ENCODE data around the gene ASPHD1.

The ASPHD1 gene

DNA sequence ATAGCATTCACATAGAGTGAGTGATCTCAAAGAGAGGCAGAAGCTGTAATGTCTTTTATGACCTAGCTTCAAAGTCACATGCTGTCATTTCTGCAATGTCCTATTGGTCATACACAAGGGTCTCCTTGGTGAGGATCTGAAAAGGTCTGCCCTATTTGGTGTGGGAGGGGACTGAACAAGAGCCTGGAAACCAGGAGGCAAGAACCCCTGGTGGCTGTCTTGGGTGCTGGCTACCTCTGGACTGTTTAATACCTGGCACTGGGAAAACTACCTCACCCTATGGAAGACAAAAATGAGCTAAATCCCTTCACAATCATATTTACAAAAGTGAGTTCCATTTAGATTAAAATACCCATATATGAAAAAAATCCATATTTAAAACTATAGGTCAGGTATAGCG is 16.7 kb downstream of the ASPHD1 start:
- H2AK5ac ChIP-seq (ENCODE audit: low read length), result no peak overlapping the region
- no CpG with 5 or more reads among the region's 1 CpG for WGBS (ENCODE audit: extremely low coverage, insufficient coverage, insufficient read length)
- no peak overlapping the region for H4K12ac ChIP-seq (ENCODE audit: low read depth, low read length)
- H3K9ac ChIP-seq (ENCODE audit: low read length), result no peak overlapping the region
- no peak overlapping the region for H2AFZ ChIP-seq (ENCODE audit: insufficient read depth, low read length, poor library complexity)
- H3K79me2 ChIP-seq (ENCODE audit: control insufficient read depth, insufficient read depth, low read length, poor library complexity), result no peaks in the 10 kb centered on the region
- no peaks in the 10 kb centered on the region for H3K4me1 ChIP-seq (ENCODE audit: control insufficient read depth in 1 of 2, insufficient read depth in 2 of 2, low read length in 2 of 2)
- DNase-seq, result no peak
- H3K27me3 ChIP-seq (ENCODE audit: insufficient read depth, low read length), result no peaks in the 10 kb centered on the region
- H2BK120ac ChIP-seq (ENCODE audit: insufficient read depth, low read length, poor library complexity), result no peak overlapping the region
- H3K23ac ChIP-seq (ENCODE audit: low read length), result no peak overlapping the region
- no peaks in the 10 kb centered on the region for H3K79me1 ChIP-seq (ENCODE audit: low read length)
- H3K14ac ChIP-seq (ENCODE audit: low read length), result no peak overlapping the region
- H3K36me3 ChIP-seq (ENCODE audit: control insufficient read depth in 1 of 2, insufficient read depth in 2 of 2, low read length in 2 of 2), result peaks cover 10 to 17% of the 10 kb centered on the region in 2 experiments
- no peak overlapping the region for H3K18ac ChIP-seq (ENCODE audit: low read length)
- no peak overlapping the region for H2BK5ac ChIP-seq (ENCODE audit: low read depth, low read length, poor library complexity)
- peaks cover 2% of the 10 kb centered on the region for H3K9me3 ChIP-seq (ENCODE audit: insufficient read depth, low read depth, low read length)
- H3K4me3 ChIP-seq (ENCODE audit: low read depth, low read length), result no peak overlapping the region
- no peak overlapping the region for H4K8ac ChIP-seq (ENCODE audit: low read depth, low read length)
- H4K91ac ChIP-seq (ENCODE audit: low read depth, low read length), result no peak overlapping the region
- no peak overlapping the region for H2BK12ac ChIP-seq (ENCODE audit: low read length)
- no peak overlapping the region for H3K4ac ChIP-seq (ENCODE audit: low read depth, low read length)
- no peak overlapping the region for H3K27ac ChIP-seq (ENCODE audit: low read depth, low read length)
- no peak overlapping the region for H3K4me2 ChIP-seq (ENCODE audit: low read length)

DNA sequence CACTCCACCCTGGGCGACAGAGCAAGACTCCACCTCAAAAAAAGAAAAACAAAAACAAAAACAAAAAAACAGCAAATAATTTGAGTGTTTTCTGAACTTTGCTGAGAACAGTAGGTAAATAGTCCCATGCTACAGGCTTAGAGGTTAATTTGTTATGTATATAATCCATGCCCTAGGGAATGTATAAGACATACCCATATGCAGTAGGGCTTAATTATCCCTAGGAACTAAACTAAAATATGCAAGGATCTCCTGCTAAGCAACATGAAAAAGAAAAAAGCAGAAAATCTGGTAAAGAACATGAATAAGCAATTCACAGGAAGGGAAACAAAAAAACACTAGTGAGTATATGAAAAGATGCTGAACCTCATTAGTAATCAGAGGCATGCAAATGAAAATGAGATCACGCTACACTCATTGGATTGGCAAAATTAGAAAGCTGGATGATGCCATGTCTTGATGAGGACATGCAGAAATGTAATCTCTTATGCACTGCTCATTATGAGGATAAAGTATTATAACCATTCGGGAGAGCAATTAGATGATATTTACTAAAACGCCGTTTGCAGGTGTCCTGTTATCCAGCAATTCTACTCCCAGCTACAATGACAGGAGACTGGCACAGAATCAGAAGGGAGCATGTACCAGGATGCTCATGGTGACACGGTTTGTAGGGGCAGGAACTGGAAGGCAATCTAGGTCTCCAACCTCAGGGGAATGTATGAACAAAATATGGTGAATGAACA is 20.2 kb downstream of the ASPHD1 start:
- Histone ChIP-seq H3K4ac (ENCODE audit: low read depth, low read length) (no peak overlapping the region), H2BK120ac (ENCODE audit: insufficient read depth, low read length, poor library complexity) (no peak overlapping the region), H4K12ac (ENCODE audit: low read depth, low read length) (no peak overlapping the region)

DNA sequence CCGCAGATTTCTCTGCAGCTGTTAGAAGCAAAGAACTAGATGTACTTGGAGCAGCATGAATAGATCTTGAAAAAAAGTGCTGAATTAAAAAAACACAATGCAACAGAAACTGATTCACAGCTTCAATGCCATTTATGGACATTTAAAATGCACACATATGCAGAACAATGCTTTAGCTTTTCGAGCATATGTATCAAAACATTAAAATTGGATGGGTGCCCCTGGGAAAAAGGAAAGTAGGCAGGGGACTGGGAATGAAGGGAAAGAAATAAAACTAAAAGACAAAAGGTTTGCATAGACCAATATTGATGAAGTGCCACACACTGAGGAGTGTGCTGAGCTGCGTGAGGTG is 20.7 kb downstream of the ASPHD1 start:
- no peak overlapping the region for H3K4ac ChIP-seq (ENCODE audit: low read depth, low read length)
- no peak overlapping the region for H4K12ac ChIP-seq (ENCODE audit: low read depth, low read length)
- H4K91ac ChIP-seq (ENCODE audit: low read depth, low read length), result no peak overlapping the region
- H4K8ac ChIP-seq (ENCODE audit: low read depth, low read length), result no peak overlapping the region
- no peak overlapping the region for H3K9ac ChIP-seq (ENCODE audit: low read length)
- H2BK120ac ChIP-seq (ENCODE audit: insufficient read depth, low read length, poor library complexity), result no peak overlapping the region
- WGBS (ENCODE audit: extremely low coverage, insufficient coverage, insufficient read length), result no CpG with 5 or more reads among the region's 3 CpGs
- H2BK12ac ChIP-seq (ENCODE audit: low read length), result no peak overlapping the region
- no peak for DNase-seq
- peaks cover 4% of the 10 kb centered on the region for H3K79me1 ChIP-seq (ENCODE audit: low read length)
- H3K14ac ChIP-seq (ENCODE audit: low read length), result no peak overlapping the region
- no peak overlapping the region for H3K23ac ChIP-seq (ENCODE audit: low read length)
- H3K79me2 ChIP-seq (ENCODE audit: control insufficient read depth, insufficient read depth, low read length, poor library complexity), result peaks cover 9% of the 10 kb centered on the region
- no peak overlapping the region for H2BK5ac ChIP-seq (ENCODE audit: low read depth, low read length, poor library complexity)
- H3K4me2 ChIP-seq (ENCODE audit: low read length), result no peak overlapping the region
- no peak overlapping the region for H2AK5ac ChIP-seq (ENCODE audit: low read length)
- H3K4me1 ChIP-seq (ENCODE audit: control insufficient read depth in 1 of 2, insufficient read depth in 2 of 2, low read length in 2 of 2), result peaks cover 4 to 7% of the 10 kb centered on the region in 2 experiments
- no peak overlapping the region for H3K18ac ChIP-seq (ENCODE audit: low read length)
- no peak overlapping the region for H3K27ac ChIP-seq (ENCODE audit: low read depth, low read length)
- no peak overlapping the region for H3K4me3 ChIP-seq (ENCODE audit: low read depth, low read length)
- peaks cover 17 to 18% of the 10 kb centered on the region in 2 experiments for H3K36me3 ChIP-seq (ENCODE audit: control insufficient read depth in 1 of 2, insufficient read depth in 2 of 2, low read length in 2 of 2)
- H3K9me3 ChIP-seq (ENCODE audit: insufficient read depth, low read depth, low read length), result no peaks in the 10 kb centered on the region
- no peak overlapping the region for H2AFZ ChIP-seq (ENCODE audit: insufficient read depth, low read length, poor library complexity)
- H3K27me3 ChIP-seq (ENCODE audit: insufficient read depth, low read length), result no peaks in the 10 kb centered on the region

More for the DNA sequence above, 20.2 kb downstream of the ASPHD1 start:
- no peak overlapping the region for H3K23ac ChIP-seq (ENCODE audit: low read length)
- no peaks in the 10 kb centered on the region for H3K27me3 ChIP-seq (ENCODE audit: insufficient read depth, low read length)
- no peak overlapping the region for H3K9ac ChIP-seq (ENCODE audit: low read length)
- no peak overlapping the region for H4K8ac ChIP-seq (ENCODE audit: low read depth, low read length)
- peaks cover 4 to 7% of the 10 kb centered on the region in 2 experiments for H3K4me1 ChIP-seq (ENCODE audit: control insufficient read depth in 1 of 2, insufficient read depth in 2 of 2, low read length in 2 of 2)
- no peak overlapping the region for H2AK5ac ChIP-seq (ENCODE audit: low read length)
- H3K79me2 ChIP-seq (ENCODE audit: control insufficient read depth, insufficient read depth, low read length, poor library complexity), result peaks cover 5% of the 10 kb centered on the region
- no peak overlapping the region for H3K4me3 ChIP-seq (ENCODE audit: low read depth, low read length)
- H3K4me2 ChIP-seq (ENCODE audit: low read length), result no peak overlapping the region
- no peak overlapping the region for H2AFZ ChIP-seq (ENCODE audit: insufficient read depth, low read length, poor library complexity)
- WGBS (ENCODE audit: extremely low coverage, insufficient coverage, insufficient read length), result no CpG with 5 or more reads among the region's 6 CpGs
- no peak overlapping the region for H2BK12ac ChIP-seq (ENCODE audit: low read length)
- H3K14ac ChIP-seq (ENCODE audit: low read length), result no peak overlapping the region
- no peak overlapping the region for H2BK5ac ChIP-seq (ENCODE audit: low read depth, low read length, poor library complexity)
- no peak overlapping the region for H4K91ac ChIP-seq (ENCODE audit: low read depth, low read length)
- no peak overlapping the region for H3K27ac ChIP-seq (ENCODE audit: low read depth, low read length)
- H3K79me1 ChIP-seq (ENCODE audit: low read length), result no peaks in the 10 kb centered on the region
- no peak overlapping the region for H3K18ac ChIP-seq (ENCODE audit: low read length)
- H3K9me3 ChIP-seq (ENCODE audit: insufficient read depth, low read depth, low read length), result no peaks in the 10 kb centered on the region
- peaks cover 17 to 18% of the 10 kb centered on the region in 2 experiments for H3K36me3 ChIP-seq (ENCODE audit: control insufficient read depth in 1 of 2, insufficient read depth in 2 of 2, low read length in 2 of 2)
- no peak for DNase-seq

- H3K4ac ChIP-seq (ENCODE audit: low read depth, low read length), result no peak overlapping the region
- no peak overlapping the region for H4K91ac ChIP-seq (ENCODE audit: low read depth, low read length)
- peaks cover 14% of the 10 kb centered on the region for H3K79me2 ChIP-seq (ENCODE audit: control insufficient read depth, insufficient read depth, low read length, poor library complexity)
Observed at GRCh38 chr16:29922326-29922725, 22.0 kb downstream of the ASPHD1 start.

More at GRCh38 chr16:29922326-29922725, 22.0 kb downstream of the ASPHD1 start:
- H3K27ac ChIP-seq (ENCODE audit: low read depth, low read length), result no peak overlapping the region
- no peak overlapping the region for H2BK120ac ChIP-seq (ENCODE audit: insufficient read depth, low read length, poor library complexity)
- no peak overlapping the region for H3K4me3 ChIP-seq (ENCODE audit: low read depth, low read length)
- H3K36me3 ChIP-seq (ENCODE audit: control insufficient read depth in 1 of 2, insufficient read depth in 2 of 2, low read length in 2 of 2), result peaks cover 14 to 16% of the 10 kb centered on the region in 2 experiments
- no peak for DNase-seq
- peaks cover 11% of the 10 kb centered on the region for H3K79me1 ChIP-seq (ENCODE audit: low read length)
- H3K14ac ChIP-seq (ENCODE audit: low read length), result no peak overlapping the region
- H3K27me3 ChIP-seq (ENCODE audit: insufficient read depth, low read length), result no peaks in the 10 kb centered on the region
- no peak overlapping the region for H4K8ac ChIP-seq (ENCODE audit: low read depth, low read length)
- peaks cover 11 to 14% of the 10 kb centered on the region in 2 experiments for H3K4me1 ChIP-seq (ENCODE audit: control insufficient read depth in 1 of 2, insufficient read depth in 2 of 2, low read length in 2 of 2)
- H2AFZ ChIP-seq (ENCODE audit: insufficient read depth, low read length, poor library complexity), result no peak overlapping the region
- no peak overlapping the region for H3K18ac ChIP-seq (ENCODE audit: low read length)
- no peak overlapping the region for H3K9ac ChIP-seq (ENCODE audit: low read length)
- H3K4me2 ChIP-seq (ENCODE audit: low read length), result no peak overlapping the region
- no peak overlapping the region for H4K12ac ChIP-seq (ENCODE audit: low read depth, low read length)
- no CpG with 5 or more reads among the region's 2 CpGs for WGBS (ENCODE audit: extremely low coverage, insufficient coverage, insufficient read length)
- no peak overlapping the region for H2BK5ac ChIP-seq (ENCODE audit: low read depth, low read length, poor library complexity)
- no peak overlapping the region for H3K23ac ChIP-seq (ENCODE audit: low read length)
- no peak overlapping the region for H2BK12ac ChIP-seq (ENCODE audit: low read length)
- H2AK5ac ChIP-seq (ENCODE audit: low read length), result no peak overlapping the region
- no peaks in the 10 kb centered on the region for H3K9me3 ChIP-seq (ENCODE audit: insufficient read depth, low read depth, low read length)

Measured in trophoblast cell (in vitro differentiated cells and primary cell).